HCT116 (cell line): ENCODE data around the gene CNPY2. TPM values are rescaled to one million over a fixed set of nuclear protein-coding genes. Genes with fewer than 3 reads are reported as not detected.

Experiments
- ATAC-seq: fragments of 200-7000 bp; cut with Tn5 transposase; 2 replicates; pipeline ENCODE4 v1.9.1; 2020; ENCODE audit warnings: mild to moderate bottlenecking, moderate library complexity
- BruUV-seq: library from RNA; stranded (reverse); fragments of 400-500 nt; replicated peaks from 2 replicates; lab custom pipeline; 2021; lab: Mats Ljungman, UMichigan
- CTCF ChIA-PET: fragments of 300-600 bp; sonication (Branson Sonifier 250); formaldehyde crosslinking; loops from one replicate; lab custom pipeline; 2021; ENCODE audit warnings: antibody characterized with exemption; lab: Charles Lee
- POLR2A ChIA-PET: fragments of 300-600, 350-600 bp; sonication (Branson Sonifier 250); formaldehyde crosslinking; loops from one replicate; lab custom pipeline; 2021; ENCODE audit warnings: antibody characterized with exemption; lab: Charles Lee
- RAD21 ChIA-PET, 2 experiments: fragments of 300-600 bp; sonication (Branson Sonifier 250); formaldehyde crosslinking; loops; one replicate each; lab custom pipeline; 2023; ENCODE audit warnings: low total read pairs in 2 of 2; ENCODE audit not compliant: uncharacterized antibody in 2 of 2, unreplicated experiment in 2 of 2, low non-redundant PET in 1 of 2; lab: Charles Lee
- DNase-seq: peaks from one replicate; pipeline ENCODE4 v3.0.0-alpha.2; 2010; ENCODE audit warnings: low read depth, low spot score
- H2AFZ ChIP-seq: fragments of 200-600 bp; shearing (Covaris generic), sonication (generic); 2 replicates; pipeline ENCODE4 v1.6.1; 2017; ENCODE audit warnings: low read depth, mixed run types, mixed read lengths, antibody characterized with exemption, low read length; ENCODE audit not compliant: poor library complexity, severe bottlenecking
- H3K27ac ChIP-seq: 2 replicates; pipeline ENCODE4 v1.5.1; 2012; ENCODE audit warnings: low read depth, low read length
- H3K27me3 ChIP-seq: fragments of 200-600 bp; sonication (generic); 2 replicates; pipeline ENCODE4 v1.6.1; 2016; ENCODE audit warnings: mixed run types, low read length, mixed read lengths; ENCODE audit not compliant: insufficient read depth
- H3K36me3 ChIP-seq, 2 experiments: fragments of 200-500 bp in 1 of 2; fragments of 200-600 bp in 1 of 2; sonication (Bioruptor generic) in 1 of 2; sonication (generic) in 1 of 2; 2 replicates each; pipeline versions ENCODE4 v1.5.1 to v1.6.1; 2014 to 2016; ENCODE audit warnings: low read length in 2 of 2, inconsistent platforms in 1 of 2, mixed read lengths in 1 of 2, mixed run types in 1 of 2; ENCODE audit not compliant: insufficient read depth in 2 of 2, control insufficient read depth in 1 of 2
- H3K4me1 ChIP-seq, 2 experiments: fragments of 200-600 bp in 1 of 2; sonication (generic) in 1 of 2; 2 replicates each; pipeline versions ENCODE4 v1.5.1 to v1.6.1; 2012 to 2017; ENCODE audit warnings: low read length in 2 of 2, inconsistent platforms in 1 of 2, mild to moderate bottlenecking in 1 of 2, mixed read lengths in 1 of 2, mixed run types in 1 of 2, moderate library complexity in 1 of 2; ENCODE audit not compliant: insufficient read depth in 2 of 2, control insufficient read depth in 1 of 2
- H3K4me2 ChIP-seq: fragments of 200-600 bp; sonication (generic); 2 replicates; pipeline ENCODE4 v1.6.1; 2017; ENCODE audit warnings: mixed run types, low read length, mixed read lengths
- H3K4me3 ChIP-seq, 2 experiments: fragments of 200-600 bp in 1 of 2; sonication (generic) in 1 of 2; replicated peaks in 1 of 2; 2 replicates each; pipeline ENCODE4 v1.5.1; 2011 to 2016; ENCODE audit warnings: low read length in 2 of 2, control low read depth in 1 of 2, low read depth in 1 of 2, mild to moderate bottlenecking in 1 of 2, mixed read lengths in 1 of 2, mixed run types in 1 of 2
- H3K79me2 ChIP-seq: fragments of 200-600 bp; sonication (generic); 2 replicates; pipeline ENCODE4 v1.6.1; 2017; ENCODE audit warnings: mild to moderate bottlenecking, mixed run types, low read length, moderate library complexity, mixed read lengths; ENCODE audit not compliant: insufficient read depth
- H3K9ac ChIP-seq: fragments of 200-600 bp; sonication (generic); 2 replicates; pipeline ENCODE4 v1.6.1; 2016; ENCODE audit warnings: low read length, mixed read lengths
- H3K9me2 ChIP-seq: fragments of 200-600 bp; sonication (generic), shearing (Covaris generic); 2 replicates; pipeline ENCODE4 v1.6.1; 2017; ENCODE audit warnings: mixed run types, mild to moderate bottlenecking, moderate library complexity; ENCODE audit not compliant: insufficient read depth
- H3K9me3 ChIP-seq, 2 experiments: fragments of 200-500 bp in 1 of 2; fragments of 200-600 bp in 1 of 2; sonication (Bioruptor generic) in 1 of 2; sonication (generic) in 1 of 2; 2 replicates each; pipeline ENCODE4 v1.6.1; 2014 to 2017; ENCODE audit warnings: low read length in 2 of 2, mixed read lengths in 2 of 2, inconsistent platforms in 1 of 2, low read depth in 1 of 2, mild to moderate bottlenecking in 1 of 2, mixed run types in 1 of 2, moderate library complexity in 1 of 2; ENCODE audit not compliant: control insufficient read depth in 1 of 2, insufficient read depth in 1 of 2
- H4K20me1 ChIP-seq: fragments of 200-600 bp; sonication (generic), shearing (Covaris generic); 2 replicates; pipeline ENCODE4 v1.6.1; 2017; ENCODE audit warnings: mixed run types, mild to moderate bottlenecking, moderate library complexity; ENCODE audit not compliant: insufficient read depth
- CEBPB ChIP-seq: IDR thresholded peaks from 2 replicates; pipeline ENCODE4 v1.6.1; 2012; ENCODE audit warnings: low read depth
- EGR1 ChIP-seq: IDR thresholded peaks from 2 replicates; pipeline ENCODE4 v1.6.1; 2012; ENCODE audit warnings: low read depth
- FOSL1 ChIP-seq: IDR thresholded peaks from 2 replicates; pipeline ENCODE4 v1.6.1; 2012; ENCODE audit warnings: low read depth
- POLR2AphosphoS5 ChIP-seq: IDR thresholded peaks from 2 replicates; pipeline ENCODE4 v1.6.1; 2011; ENCODE audit warnings: mild to moderate bottlenecking, low read depth, low read length, moderate library complexity
- RAD21 ChIP-seq: IDR thresholded peaks from 2 replicates; pipeline ENCODE4 v1.6.1; 2012; ENCODE audit warnings: low read depth, mild to moderate bottlenecking
- SP1 ChIP-seq: IDR thresholded peaks from 2 replicates; pipeline ENCODE4 v1.6.1; 2012; ENCODE audit warnings: low read depth
- SRF ChIP-seq: IDR thresholded peaks from 2 replicates; pipeline ENCODE4 v1.6.1; 2012; ENCODE audit warnings: low read depth
- YY1 ChIP-seq: IDR thresholded peaks from 2 replicates; pipeline ENCODE4 v1.6.1; 2011; ENCODE audit warnings: low read length, low read depth, moderate library complexity, mild to moderate bottlenecking; ENCODE audit not compliant: insufficient replicate concordance; ENCODE audit errors: extremely low read depth
- ZFX ChIP-seq: fragments of 450-650 bp; IDR thresholded peaks from 2 replicates; pipeline ENCODE4 v1.6.1; 2017
- intact Hi-C: fragments of 100-400 bp; cut with micrococcal nuclease; formaldehyde crosslinking; loops from 2 replicates; pipeline ENCODE4 v1.10.0; 2022
- total RNA-seq: library from RNA; stranded (reverse); gene quantifications from one replicate; pipeline ENCODE4 v1.2.1, GENCODE V29; 2021; ENCODE audit not compliant: unreplicated experiment
- TF ChIP-seq, protein P1 (sequence below): IDR thresholded peaks from 2 replicates; pipeline ENCODE4 v1.6.1; 2011; ENCODE audit warnings: mild to moderate bottlenecking, low read length, moderate library complexity; ENCODE audit not compliant: insufficient replicate concordance; ENCODE audit errors: extremely low read depth
- TF ChIP-seq, protein P2 (sequence below), 3 experiments: fragments of 200-600 bp in 1 of 3; sonication (generic) in 1 of 3; IDR thresholded peaks in 2 of 3; conservative IDR thresholded peaks in 1 of 3; 2 replicates each; pipeline ENCODE4 v1.5.1; 2012 to 2017; ENCODE audit warnings: low read depth in 2 of 3, low read length in 2 of 3, antibody characterized with exemption in 1 of 3, borderline replicate concordance in 1 of 3, control low read depth in 1 of 3, mild to moderate bottlenecking in 1 of 3, mixed read lengths in 1 of 3, mixed run types in 1 of 3, moderate library complexity in 1 of 3; ENCODE audit not compliant: insufficient read depth in 1 of 3
- TF ChIP-seq, protein P3 (sequence below): IDR thresholded peaks from 2 replicates; pipeline ENCODE4 v1.6.1; 2012; ENCODE audit warnings: low read depth
- TF ChIP-seq, protein P4 (sequence below): IDR thresholded peaks from 2 replicates; pipeline ENCODE4 v1.6.1; 2012

The CNPY2 gene
- total RNA-seq, 1 experiment from 2014 or later: 109 TPM

DNA sequence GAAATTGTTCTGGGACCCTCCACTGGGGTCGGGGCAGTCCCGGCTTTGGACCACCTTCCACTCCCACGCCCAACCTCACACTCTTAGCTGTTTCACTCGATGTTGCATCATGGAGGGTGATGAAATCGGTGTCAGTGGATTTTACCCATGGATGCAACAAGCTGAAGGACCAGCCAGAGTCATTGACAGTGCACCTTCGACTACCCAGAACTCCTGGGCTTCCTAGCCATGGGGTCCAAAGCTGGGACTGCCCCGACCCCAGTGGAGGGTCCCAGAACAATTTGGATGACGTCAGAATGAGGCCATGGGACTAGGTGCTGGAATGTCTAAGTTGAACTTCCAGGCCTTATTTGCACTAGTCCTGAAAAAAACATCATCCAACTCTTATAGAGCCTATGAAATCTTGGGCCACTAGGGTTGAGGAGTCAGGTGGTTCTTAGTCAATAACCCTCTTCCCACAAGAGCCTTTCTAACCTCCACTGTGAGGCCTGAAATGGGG, 22.0 kb upstream of the CNPY2 start:
- no peaks in the 10 kb centered on the region for H3K36me3 ChIP-seq
- no TSS peak for BruUV-seq
- H3K27me3 ChIP-seq: no peaks in the 10 kb centered on the region
- no peaks in the 10 kb centered on the region for H3K9me2 ChIP-seq
- ChIA-PET CTCF (interaction anchor here (0.9 kb wide), 1 partner anchor 22 kb away, joined by 3 read pairs; the partner anchor contains the start of gene CNPY2), RAD21 (no interaction called here), POLR2A (no interaction called here)
- peaks cover 3% of the 10 kb centered on the region; the same call in 1 of the 2 replicates for H3K79me2 ChIP-seq
- ATAC-seq: no peak
- H3K27ac ChIP-seq: no peak overlapping the region
- H3K4me1 ChIP-seq: peaks cover 2 to 12% of the 10 kb centered on the region in 2 experiments
- no peak overlapping the region for H2AFZ ChIP-seq
- no peaks in the 10 kb centered on the region for H3K9me3 ChIP-seq
- H3K4me2 ChIP-seq: no peak overlapping the region
- H3K9ac ChIP-seq: no peak overlapping the region
- intact Hi-C loops: loop anchor here (1.0 kb wide), 1 partner anchor 13 kb away; no protein-coding TSS in a partner anchor
- no peak overlapping the region for H3K4me3 ChIP-seq
- DNase-seq: no peak
- no peaks in the 10 kb centered on the region for H4K20me1 ChIP-seq
- no peak for TF ChIP-seq SRF
- no peak for TF ChIP-seq SP1
- TF ChIP-seq EGR1: no peak
- TF ChIP-seq, protein P1, sequence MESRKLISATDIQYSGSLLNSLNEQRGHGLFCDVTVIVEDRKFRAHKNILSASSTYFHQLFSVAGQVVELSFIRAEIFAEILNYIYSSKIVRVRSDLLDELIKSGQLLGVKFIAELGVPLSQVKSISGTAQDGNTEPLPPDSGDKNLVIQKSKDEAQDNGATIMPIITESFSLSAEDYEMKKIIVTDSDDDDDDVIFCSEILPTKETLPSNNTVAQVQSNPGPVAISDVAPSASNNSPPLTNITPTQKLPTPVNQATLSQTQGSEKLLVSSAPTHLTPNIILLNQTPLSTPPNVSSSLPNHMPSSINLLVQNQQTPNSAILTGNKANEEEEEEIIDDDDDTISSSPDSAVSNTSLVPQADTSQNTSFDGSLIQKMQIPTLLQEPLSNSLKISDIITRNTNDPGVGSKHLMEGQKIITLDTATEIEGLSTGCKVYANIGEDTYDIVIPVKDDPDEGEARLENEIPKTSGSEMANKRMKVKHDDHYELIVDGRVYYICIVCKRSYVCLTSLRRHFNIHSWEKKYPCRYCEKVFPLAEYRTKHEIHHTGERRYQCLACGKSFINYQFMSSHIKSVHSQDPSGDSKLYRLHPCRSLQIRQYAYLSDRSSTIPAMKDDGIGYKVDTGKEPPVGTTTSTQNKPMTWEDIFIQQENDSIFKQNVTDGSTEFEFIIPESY: no peak
- TF ChIP-seq RAD21: no peak
- TF ChIP-seq CEBPB: no peak
- no peak for TF ChIP-seq POLR2AphosphoS5
- TF ChIP-seq, protein P2, sequence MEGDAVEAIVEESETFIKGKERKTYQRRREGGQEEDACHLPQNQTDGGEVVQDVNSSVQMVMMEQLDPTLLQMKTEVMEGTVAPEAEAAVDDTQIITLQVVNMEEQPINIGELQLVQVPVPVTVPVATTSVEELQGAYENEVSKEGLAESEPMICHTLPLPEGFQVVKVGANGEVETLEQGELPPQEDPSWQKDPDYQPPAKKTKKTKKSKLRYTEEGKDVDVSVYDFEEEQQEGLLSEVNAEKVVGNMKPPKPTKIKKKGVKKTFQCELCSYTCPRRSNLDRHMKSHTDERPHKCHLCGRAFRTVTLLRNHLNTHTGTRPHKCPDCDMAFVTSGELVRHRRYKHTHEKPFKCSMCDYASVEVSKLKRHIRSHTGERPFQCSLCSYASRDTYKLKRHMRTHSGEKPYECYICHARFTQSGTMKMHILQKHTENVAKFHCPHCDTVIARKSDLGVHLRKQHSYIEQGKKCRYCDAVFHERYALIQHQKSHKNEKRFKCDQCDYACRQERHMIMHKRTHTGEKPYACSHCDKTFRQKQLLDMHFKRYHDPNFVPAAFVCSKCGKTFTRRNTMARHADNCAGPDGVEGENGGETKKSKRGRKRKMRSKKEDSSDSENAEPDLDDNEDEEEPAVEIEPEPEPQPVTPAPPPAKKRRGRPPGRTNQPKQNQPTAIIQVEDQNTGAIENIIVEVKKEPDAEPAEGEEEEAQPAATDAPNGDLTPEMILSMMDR (IDR thresholded peaks at IDR 0.05 in 2 of 3, conservative IDR thresholded peaks at IDR 0.05 in 1 of 3; ENCODE audit: borderline replicate concordance in 1 of 3, insufficient read depth in 1 of 3, low read depth in 2 of 3, low read length in 2 of 3): no peak
- TF ChIP-seq, protein P3, sequence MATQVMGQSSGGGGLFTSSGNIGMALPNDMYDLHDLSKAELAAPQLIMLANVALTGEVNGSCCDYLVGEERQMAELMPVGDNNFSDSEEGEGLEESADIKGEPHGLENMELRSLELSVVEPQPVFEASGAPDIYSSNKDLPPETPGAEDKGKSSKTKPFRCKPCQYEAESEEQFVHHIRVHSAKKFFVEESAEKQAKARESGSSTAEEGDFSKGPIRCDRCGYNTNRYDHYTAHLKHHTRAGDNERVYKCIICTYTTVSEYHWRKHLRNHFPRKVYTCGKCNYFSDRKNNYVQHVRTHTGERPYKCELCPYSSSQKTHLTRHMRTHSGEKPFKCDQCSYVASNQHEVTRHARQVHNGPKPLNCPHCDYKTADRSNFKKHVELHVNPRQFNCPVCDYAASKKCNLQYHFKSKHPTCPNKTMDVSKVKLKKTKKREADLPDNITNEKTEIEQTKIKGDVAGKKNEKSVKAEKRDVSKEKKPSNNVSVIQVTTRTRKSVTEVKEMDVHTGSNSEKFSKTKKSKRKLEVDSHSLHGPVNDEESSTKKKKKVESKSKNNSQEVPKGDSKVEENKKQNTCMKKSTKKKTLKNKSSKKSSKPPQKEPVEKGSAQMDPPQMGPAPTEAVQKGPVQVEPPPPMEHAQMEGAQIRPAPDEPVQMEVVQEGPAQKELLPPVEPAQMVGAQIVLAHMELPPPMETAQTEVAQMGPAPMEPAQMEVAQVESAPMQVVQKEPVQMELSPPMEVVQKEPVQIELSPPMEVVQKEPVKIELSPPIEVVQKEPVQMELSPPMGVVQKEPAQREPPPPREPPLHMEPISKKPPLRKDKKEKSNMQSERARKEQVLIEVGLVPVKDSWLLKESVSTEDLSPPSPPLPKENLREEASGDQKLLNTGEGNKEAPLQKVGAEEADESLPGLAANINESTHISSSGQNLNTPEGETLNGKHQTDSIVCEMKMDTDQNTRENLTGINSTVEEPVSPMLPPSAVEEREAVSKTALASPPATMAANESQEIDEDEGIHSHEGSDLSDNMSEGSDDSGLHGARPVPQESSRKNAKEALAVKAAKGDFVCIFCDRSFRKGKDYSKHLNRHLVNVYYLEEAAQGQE: no peak
- no peak for TF ChIP-seq ZFX
- TF ChIP-seq YY1: no peak
- TF ChIP-seq, protein P4, sequence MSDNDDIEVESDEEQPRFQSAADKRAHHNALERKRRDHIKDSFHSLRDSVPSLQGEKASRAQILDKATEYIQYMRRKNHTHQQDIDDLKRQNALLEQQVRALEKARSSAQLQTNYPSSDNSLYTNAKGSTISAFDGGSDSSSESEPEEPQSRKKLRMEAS: no peak
- TF ChIP-seq FOSL1: no peak
